Breast epithelium (tissue), 3 donors: Measurements from ENCODE around the gene SCAF1.

Experiments used
- CTCF ChIP-seq, 3 donors: fragments of 450-650 bp; IDR thresholded peaks; one replicate each; pipeline ENCODE4 v1.5.1; 2016 to 2017; ENCODE audit warnings: antibody characterized with exemption in 3 of 3, mild to moderate bottlenecking in 3 of 3, moderate library complexity in 3 of 3
- POLR2A ChIP-seq: fragments of 450-650 bp; IDR thresholded peaks from one replicate; pipeline ENCODE4 v1.6.1; 2016; ENCODE audit warnings: antibody characterized with exemption, mild to moderate bottlenecking, moderate library complexity

DNA sequence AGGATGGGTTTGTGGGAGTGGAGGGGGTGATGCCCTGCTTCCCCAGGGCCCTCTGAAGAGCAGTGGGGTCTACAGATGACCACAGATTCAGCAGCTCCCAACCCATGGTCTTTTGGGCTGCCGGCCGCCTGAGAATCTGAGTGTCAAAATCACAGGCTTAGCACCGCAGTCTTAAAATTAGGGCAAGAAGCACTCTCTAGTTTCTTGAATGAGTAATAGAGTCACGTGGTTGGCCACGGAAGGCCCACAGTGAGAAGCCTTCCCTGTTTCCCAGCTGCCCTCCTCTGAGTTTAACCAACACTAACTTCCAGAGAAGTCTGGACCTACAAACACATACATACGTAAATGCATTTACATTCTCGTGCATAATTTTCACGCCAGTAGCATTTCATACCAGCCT, 40.3 kb downstream of the SCAF1 start:
- TF ChIP-seq POLR2A (no peak), CTCF (IDR thresholded peaks at IDR 0.05) (no peak)
